HuH-7 (cell line): ENCODE measurements around the gene CT45A7.
"Not testable (repeated sequence)": the region's sequence is repeated elsewhere in the genome, so short reads cannot be mapped to it uniquely, and the experiment has no call there.

Experiments
- DNase-seq: peaks from one replicate; pipeline ENCODE4 v3.0.0; 2011; ENCODE audit warnings: low spot score

Gene CT45A7, protein sequence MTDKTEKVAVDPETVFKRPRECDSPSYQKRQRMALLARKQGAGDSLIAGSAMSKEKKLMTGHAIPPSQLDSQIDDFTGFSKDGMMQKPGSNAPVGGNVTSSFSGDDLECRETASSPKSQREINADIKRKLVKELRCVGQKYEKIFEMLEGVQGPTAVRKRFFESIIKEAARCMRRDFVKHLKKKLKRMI

DNA sequence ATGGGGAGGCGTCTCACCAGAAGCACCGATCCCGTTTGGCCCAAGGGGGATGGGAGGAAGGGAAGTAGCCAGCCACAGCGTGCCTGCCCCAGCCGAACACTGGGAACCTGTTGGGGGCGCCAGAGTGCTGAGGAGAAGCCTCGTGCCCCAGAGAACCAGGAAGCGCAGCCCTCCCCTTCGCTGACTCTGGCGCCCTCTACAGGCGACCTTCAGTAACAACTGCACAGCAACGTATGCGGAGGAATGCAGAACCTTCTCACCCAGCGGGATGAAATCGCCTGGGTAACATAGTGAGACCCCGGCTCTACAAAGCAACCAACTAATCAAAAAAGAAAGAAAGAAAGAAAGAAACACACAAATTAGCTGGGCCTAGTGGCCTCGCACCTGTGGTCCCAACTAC lies at the start of gene CT45A7:
CT45A7 (minus strand) TSS at position 101 of the 400 bp plus-strand sequence. CDS start 3,747 bp downstream, outside the sequence.
- DNase-seq: not testable (repeated sequence)

DNA sequence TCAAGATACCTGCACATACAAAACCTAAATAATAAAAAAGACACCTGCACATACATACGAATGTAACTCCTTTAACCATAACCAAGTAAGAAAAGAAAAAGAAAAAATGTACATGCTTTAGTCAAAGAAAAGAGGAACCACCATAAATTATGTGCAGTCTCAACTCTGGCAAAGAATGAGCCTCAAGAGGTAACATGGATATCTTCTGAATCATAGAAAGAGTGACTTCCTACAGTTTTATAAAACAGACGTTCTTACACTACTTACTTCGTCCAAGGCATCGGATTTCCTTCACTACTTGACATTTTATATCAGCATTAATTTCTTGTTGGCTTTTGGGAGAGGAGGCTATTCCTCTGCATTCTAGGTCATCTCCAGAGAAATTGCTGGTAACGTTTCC lies 45.7 kb upstream of the CT45A7 start:
- not testable (repeated sequence) for DNase-seq

DNA sequence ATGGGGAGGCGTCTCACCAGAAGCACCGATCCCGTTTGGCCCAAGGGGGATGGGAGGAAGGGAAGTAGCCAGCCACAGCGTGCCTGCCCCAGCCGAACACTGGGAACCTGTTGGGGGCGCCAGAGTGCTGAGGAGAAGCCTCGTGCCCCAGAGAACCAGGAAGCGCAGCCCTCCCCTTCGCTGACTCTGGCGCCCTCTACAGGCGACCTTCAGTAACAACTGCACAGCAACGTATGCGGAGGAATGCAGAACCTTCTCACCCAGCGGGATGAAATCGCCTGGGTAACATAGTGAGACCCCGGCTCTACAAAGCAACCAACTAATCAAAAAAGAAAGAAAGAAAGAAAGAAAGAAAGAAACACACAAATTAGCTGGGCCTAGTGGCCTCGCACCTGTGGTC lies 34.6 kb upstream of the CT45A7 start, which contains the start of gene CT45A9:
CT45A9 (minus strand) TSS at position 101 of the 400 bp plus-strand sequence. CDS start 3,751 bp downstream, outside the sequence.
- DNase-seq: not testable (repeated sequence)

DNA sequence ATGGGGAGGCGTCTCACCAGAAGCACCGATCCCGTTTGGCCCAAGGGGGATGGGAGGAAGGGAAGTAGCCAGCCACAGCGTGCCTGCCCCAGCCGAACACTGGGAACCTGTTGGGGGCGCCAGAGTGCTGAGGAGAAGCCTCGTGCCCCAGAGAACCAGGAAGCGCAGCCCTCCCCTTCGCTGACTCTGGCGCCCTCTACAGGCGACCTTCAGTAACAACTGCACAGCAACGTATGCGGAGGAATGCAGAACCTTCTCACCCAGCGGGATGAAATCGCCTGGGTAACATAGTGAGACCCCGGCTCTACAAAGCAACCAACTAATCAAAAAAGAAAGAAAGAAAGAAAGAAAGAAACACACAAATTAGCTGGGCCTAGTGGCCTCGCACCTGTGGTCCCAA lies 17.4 kb upstream of the CT45A7 start, which contains the start of gene CT45A8:
CT45A8 (minus strand) TSS at position 101 of the 400 bp plus-strand sequence. CDS start 3,755 bp downstream, outside the sequence.
- not testable (repeated sequence) for DNase-seq

DNA sequence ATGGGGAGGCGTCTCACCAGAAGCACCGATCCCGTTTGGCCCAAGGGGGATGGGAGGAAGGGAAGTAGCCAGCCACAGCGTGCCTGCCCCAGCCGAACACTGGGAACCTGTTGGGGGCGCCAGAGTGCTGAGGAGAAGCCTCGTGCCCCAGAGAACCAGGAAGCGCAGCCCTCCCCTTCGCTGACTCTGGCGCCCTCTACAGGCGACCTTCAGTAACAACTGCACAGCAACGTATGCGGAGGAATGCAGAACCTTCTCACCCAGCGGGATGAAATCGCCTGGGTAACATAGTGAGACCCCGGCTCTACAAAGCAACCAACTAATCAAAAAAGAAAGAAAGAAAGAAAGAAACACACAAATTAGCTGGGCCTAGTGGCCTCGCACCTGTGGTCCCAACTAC lies 17.2 kb downstream of the CT45A7 start, which contains the start of gene CT45A2:
CT45A2 (minus strand) TSS at position 101 of the 400 bp plus-strand sequence. CDS start 3,747 bp downstream, outside the sequence.
- not testable (repeated sequence) for DNase-seq

DNA sequence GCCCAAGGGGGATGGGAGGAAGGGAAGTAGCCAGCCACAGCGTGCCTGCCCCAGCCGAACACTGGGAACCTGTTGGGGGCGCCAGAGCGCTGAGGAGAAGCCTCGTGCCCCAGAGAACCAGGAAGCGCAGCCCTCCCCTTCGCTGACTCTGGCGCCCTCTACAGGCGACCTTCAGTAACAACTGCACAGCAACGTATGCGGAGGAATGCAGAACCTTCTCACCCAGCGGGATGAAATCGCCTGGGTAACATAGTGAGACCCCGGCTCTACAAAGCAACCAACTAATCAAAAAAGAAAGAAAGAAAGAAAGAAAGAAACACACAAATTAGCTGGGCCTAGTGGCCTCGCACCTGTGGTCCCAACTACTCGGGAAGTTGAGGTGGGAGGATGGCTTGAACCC lies 34.4 kb downstream of the CT45A7 start, which contains the start of gene CT45A6:
CT45A6 (minus strand) TSS at position 101 of the 400 bp plus-strand sequence. CDS start 3,794 bp downstream, outside the sequence.
- DNase-seq: not testable (repeated sequence)

DNA sequence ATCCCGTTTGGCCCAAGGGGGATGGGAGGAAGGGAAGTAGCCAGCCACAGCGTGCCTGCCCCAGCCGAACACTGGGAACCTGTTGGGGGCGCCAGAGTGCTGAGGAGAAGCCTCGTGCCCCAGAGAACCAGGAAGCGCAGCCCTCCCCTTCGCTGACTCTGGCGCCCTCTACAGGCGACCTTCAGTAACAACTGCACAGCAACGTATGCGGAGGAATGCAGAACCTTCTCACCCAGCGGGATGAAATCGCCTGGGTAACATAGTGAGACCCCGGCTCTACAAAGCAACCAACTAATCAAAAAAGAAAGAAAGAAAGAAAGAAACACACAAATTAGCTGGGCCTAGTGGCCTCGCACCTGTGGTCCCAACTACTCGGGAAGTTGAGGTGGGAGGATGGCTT lies 51.7 kb downstream of the CT45A7 start, which contains the start of gene CT45A5:
CT45A5 (minus strand) TSS at position 101 of the 400 bp plus-strand sequence. CDS start 3,774 bp downstream, outside the sequence.
- not testable (repeated sequence) for DNase-seq
